ENCODE data around the gene SLC35G4. TPM values are rescaled to one million over a fixed set of nuclear protein-coding genes. Genes with fewer than 3 reads are reported as not detected.

The SLC35G4 gene
- total and polyA plus RNA-seq, 2 of the 13 experiments (the other 11 are each of a cell fraction or from before 2014, with no cell fraction given): not detected

GRCh38 chr18:11649839-11650238 is 40.4 kb downstream of the SLC35G4 start:
- no peak overlapping the region for H3K4me2 ChIP-seq (ENCODE audit: low read depth, low read length)
- intact Hi-C loops (cut with micrococcal nuclease; ENCODE audit: unreplicated experiment) (loop anchor here (10.0 kb wide), 1 partner anchor 95 kb away; no protein-coding TSS in a partner anchor), in situ Hi-C loops (cut with HindIII; ENCODE audit: extremely low pct_ligation_motif_present, low pct_unique_long_range_greater_than_20kb) (loop anchor here (10.0 kb wide), 2 partner anchors 75 to 395 kb away; no protein-coding TSS in a partner anchor)
- 4% methylated on average over 4 of the region's 4 CpGs for WGBS (ENCODE audit: low lambda C conversion rate)
- FAIRE-seq: no peak
- no peak overlapping the region for H3K27ac ChIP-seq (ENCODE audit: extremely low read length, insufficient read depth, low read length)
- peaks cover 5 to 34% of the 10 kb centered on the region in 2 experiments; a peak in 4 of 5 replicates for H3K27me3 ChIP-seq (ENCODE audit: control insufficient read depth in 1 of 2, insufficient read depth in 2 of 2, low read length in 2 of 2)
- H3K9me3 ChIP-seq (ENCODE audit: low read length): no peaks in the 10 kb centered on the region
- no peak for TF ChIP-seq ZNF878 (CRISPR knock-in tag; IDR thresholded peaks at IDR 0.05)
- no peak for TF ChIP-seq SMARCC2 (IDR thresholded peaks at IDR 0.05)
- TF ChIP-seq ZNF670 (CRISPR knock-in tag; IDR thresholded peaks at IDR 0.05; ENCODE audit: borderline replicate concordance): no peak
- no peak for TF ChIP-seq PAX8 (CRISPR knock-in tag; IDR thresholded peaks at IDR 0.05; ENCODE audit: borderline replicate concordance)
- no peak for TF ChIP-seq HDAC1 (CRISPR knock-in tag; IDR thresholded peaks at IDR 0.05)
- no peak for TF ChIP-seq ZNF775 (CRISPR knock-in tag; IDR thresholded peaks at IDR 0.05; ENCODE audit: borderline replicate concordance)
- TF ChIP-seq NRL (CRISPR knock-in tag; IDR thresholded peaks at IDR 0.05; ENCODE audit: borderline replicate concordance): no peak
- TF ChIP-seq ZNF747 (CRISPR knock-in tag; IDR thresholded peaks at IDR 0.05; ENCODE audit: borderline replicate concordance): no peak
- no peak for DNase-seq (ENCODE audit: low spot score)
- H3K36me3 ChIP-seq (replicated peaks in 1 of 2; ENCODE audit: control insufficient read depth in 1 of 2, insufficient read depth in 2 of 2, low read length in 2 of 2): no peaks in the 10 kb centered on the region
- H2AFZ ChIP-seq (ENCODE audit: low read length): no peak overlapping the region
- H3K4me3 ChIP-seq (replicated peaks in 1 of 3; ENCODE audit: insufficient read depth in 1 of 3, low read depth in 2 of 3, low read length in 3 of 3): no peak overlapping the region
- H3K9ac ChIP-seq (ENCODE audit: insufficient read depth, low read depth, low read length): no peak overlapping the region
- H4K20me1 ChIP-seq (ENCODE audit: insufficient read depth, low read length): no peaks in the 10 kb centered on the region
- ChIA-PET CTCF (ENCODE audit: low intra/inter-chr PET ratio, low total read pairs) (no interaction called here), POLR2A (no interaction called here)
- H3K79me2 ChIP-seq (ENCODE audit: insufficient read depth, low read length): no peaks in the 10 kb centered on the region
- BruUV-seq (replicated peaks): no TSS peak
- H3K4me1 ChIP-seq (ENCODE audit: insufficient read depth, low read length): no peaks in the 10 kb centered on the region
- ATAC-seq: no peak

GRCh38 chr18:11651899-11652298 is 42.5 kb downstream of the SLC35G4 start:
- no peak overlapping the region for H3K27ac ChIP-seq (ENCODE audit: extremely low read length, insufficient read depth, low read length)
- in situ Hi-C loops (cut with HindIII; ENCODE audit: extremely low pct_ligation_motif_present, low pct_unique_long_range_greater_than_20kb) (loop anchor here (10.0 kb wide), 2 partner anchors 73 to 393 kb away; no protein-coding TSS in a partner anchor), intact Hi-C loops (cut with micrococcal nuclease; ENCODE audit: unreplicated experiment) (loop anchor here (10.0 kb wide), 1 partner anchor 93 kb away; no protein-coding TSS in a partner anchor)
- H3K79me2 ChIP-seq (ENCODE audit: insufficient read depth, low read length): no peaks in the 10 kb centered on the region
- no peaks in the 10 kb centered on the region for H3K4me1 ChIP-seq (ENCODE audit: insufficient read depth, low read length)
- WGBS (ENCODE audit: low lambda C conversion rate): 0% methylated on average over 3 of the region's 3 CpGs
- DNase-seq (ENCODE audit: low spot score) (no peak), ATAC-seq (no peak), FAIRE-seq (no peak)
- no peak overlapping the region for H3K4me3 ChIP-seq (replicated peaks in 1 of 3; ENCODE audit: insufficient read depth in 1 of 3, low read depth in 2 of 3, low read length in 3 of 3)
- H2AFZ ChIP-seq (ENCODE audit: low read length): no peak overlapping the region
- H4K20me1 ChIP-seq (ENCODE audit: insufficient read depth, low read length): no peaks in the 10 kb centered on the region
- H3K9ac ChIP-seq (ENCODE audit: insufficient read depth, low read depth, low read length): no peak overlapping the region
- ChIA-PET CTCF (ENCODE audit: low intra/inter-chr PET ratio, low total read pairs) (no interaction called here), POLR2A (no interaction called here)
- no peaks in the 10 kb centered on the region for H3K9me3 ChIP-seq (ENCODE audit: low read length)
- no peak overlapping the region for H3K4me2 ChIP-seq (ENCODE audit: low read depth, low read length)
- peaks cover 6 to 38% of the 10 kb centered on the region in 2 experiments; a peak in 4 of 5 replicates for H3K27me3 ChIP-seq (ENCODE audit: control insufficient read depth in 1 of 2, insufficient read depth in 2 of 2, low read length in 2 of 2)
- BruUV-seq (replicated peaks): no TSS peak
- no peaks in the 10 kb centered on the region for H3K36me3 ChIP-seq (replicated peaks in 1 of 2; ENCODE audit: control insufficient read depth in 1 of 2, insufficient read depth in 2 of 2, low read length in 2 of 2)
- TF ChIP-seq SP4 (CRISPR knock-in tag; IDR thresholded peaks at IDR 0.05): no peak
- no peak for TF ChIP-seq RAD21 (CRISPR knock-in tag; IDR thresholded peaks at IDR 0.05)
- TF ChIP-seq HOXA5 (CRISPR knock-in tag; IDR thresholded peaks at IDR 0.05): no peak
- TF ChIP-seq ZNF746 (CRISPR knock-in tag; IDR thresholded peaks at IDR 0.05): no peak
- TF ChIP-seq, protein P1, sequence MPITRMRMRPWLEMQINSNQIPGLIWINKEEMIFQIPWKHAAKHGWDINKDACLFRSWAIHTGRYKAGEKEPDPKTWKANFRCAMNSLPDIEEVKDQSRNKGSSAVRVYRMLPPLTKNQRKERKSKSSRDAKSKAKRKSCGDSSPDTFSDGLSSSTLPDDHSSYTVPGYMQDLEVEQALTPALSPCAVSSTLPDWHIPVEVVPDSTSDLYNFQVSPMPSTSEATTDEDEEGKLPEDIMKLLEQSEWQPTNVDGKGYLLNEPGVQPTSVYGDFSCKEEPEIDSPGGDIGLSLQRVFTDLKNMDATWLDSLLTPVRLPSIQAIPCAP (CRISPR knock-in tag; IDR thresholded peaks at IDR 0.05; ENCODE audit: low read depth): no peak
- TF ChIP-seq HIVEP1 (CRISPR knock-in tag; IDR thresholded peaks at IDR 0.05): no peak
- no peak for TF ChIP-seq ZNF678 (CRISPR knock-in tag; IDR thresholded peaks at IDR 0.05)
- TF ChIP-seq MIER2 (CRISPR knock-in tag; IDR thresholded peaks at IDR 0.05): no peak
- no peak for TF ChIP-seq SNAPC5 (CRISPR knock-in tag; IDR thresholded peaks at IDR 0.05; ENCODE audit: borderline replicate concordance)
- no peak for TF ChIP-seq ZNF552 (CRISPR knock-in tag; IDR thresholded peaks at IDR 0.05; ENCODE audit: borderline replicate concordance)
- no peak for TF ChIP-seq ZKSCAN5 (CRISPR knock-in tag; IDR thresholded peaks at IDR 0.05)
- TF ChIP-seq ATF1 (CRISPR knock-in tag; IDR thresholded peaks at IDR 0.05): no peak
- TF ChIP-seq SMAD9 (CRISPR knock-in tag; IDR thresholded peaks at IDR 0.05): no peak

Measured in HepG2 (cell line).